Endodermal cell (in vitro differentiated cells): ENCODE measurements around the gene ARHGAP40. TPM values are rescaled to one million over a fixed set of nuclear protein-coding genes. Genes with fewer than 3 reads are reported as not detected.

ENCODE experiments used
- DNase-seq: peaks from one replicate; pipeline ENCODE4 v3.0.0-alpha.2; 2017
- H3K27ac ChIP-seq: 2 replicates; pipeline ENCODE4 v1.5.1; 2013; ENCODE audit warnings: mild to moderate bottlenecking, low read depth, low read length, moderate library complexity
- H3K27me3 ChIP-seq: 2 replicates; pipeline ENCODE4 v1.6.1; 2013; ENCODE audit warnings: mild to moderate bottlenecking, low read length, moderate library complexity; ENCODE audit not compliant: insufficient read depth, control insufficient read depth, poor library complexity, severe bottlenecking
- H3K36me3 ChIP-seq: 2 replicates; pipeline ENCODE4 v1.7.0; 2013; ENCODE audit warnings: mild to moderate bottlenecking, low read length, moderate library complexity; ENCODE audit not compliant: control insufficient read depth, insufficient read depth
- H3K4me1 ChIP-seq: one replicate; pipeline ENCODE4 v1.7.0; 2013; ENCODE audit warnings: low read length; ENCODE audit not compliant: control insufficient read depth, insufficient read depth
- H3K4me3 ChIP-seq: 2 replicates; pipeline ENCODE4 v1.5.1; 2013; ENCODE audit warnings: mild to moderate bottlenecking, low read length, moderate library complexity
- H3K9ac ChIP-seq: 2 replicates; pipeline ENCODE4 v1.6.1; 2013; ENCODE audit warnings: mild to moderate bottlenecking, low read length, moderate library complexity; ENCODE audit not compliant: poor library complexity, severe bottlenecking; ENCODE audit errors: extremely low read depth
- H3K9me3 ChIP-seq: 2 replicates; pipeline ENCODE4 v1.6.1; 2013; ENCODE audit warnings: mild to moderate bottlenecking, low read length, moderate library complexity; ENCODE audit not compliant: control insufficient read depth
- H3K27ac Mint-ChIP-seq: 2 replicates; pipeline ENCODE4 v1.8.0; 2020; ENCODE audit warnings: mixed read lengths
- H3K27me3 Mint-ChIP-seq: 2 replicates; pipeline ENCODE4 v1.8.0; 2021; ENCODE audit warnings: mild to moderate bottlenecking, mixed read lengths; ENCODE audit not compliant: insufficient read depth
- H3K36me3 Mint-ChIP-seq: 2 replicates; pipeline ENCODE4 v1.8.0; 2020; ENCODE audit warnings: low read depth, mixed read lengths
- H3K4me1 Mint-ChIP-seq: 2 replicates; pipeline ENCODE4 v1.8.0; 2020; ENCODE audit warnings: mixed read lengths
- H3K4me3 Mint-ChIP-seq: 2 replicates; pipeline ENCODE4 v1.8.0; 2020; ENCODE audit warnings: mild to moderate bottlenecking, moderate library complexity, mixed read lengths
- H3K9me3 Mint-ChIP-seq: 2 replicates; pipeline ENCODE4 v1.8.0; 2020; ENCODE audit warnings: mild to moderate bottlenecking, mixed read lengths
- CTCF ChIP-seq: fragments of 200-600 bp; sonication (generic); conservative IDR thresholded peaks from 2 replicates; pipeline ENCODE4 v1.5.0; 2021; ENCODE audit warnings: antibody characterized with exemption, mild to moderate bottlenecking
- WGBS, 2 experiments: methylation state at CpG; one replicate each; pipeline versions ENCODE4 v1.1.5 to v1.1.7; 2013; ENCODE audit warnings: missing lambda C conversion rate in 2 of 2, mixed read lengths in 1 of 2; ENCODE audit not compliant: insufficient coverage in 1 of 2, insufficient read length in 1 of 2; 5-methylcytosine and 5-hydroxymethylcytosine counted together
- total RNA-seq, 2 donors: library from RNA; stranded (reverse); fragmentation: NEBNext Ultra II Directional in 1 of 2; extraction: Animal tissue kit (Norgen Biotek cat#: 25700) in 1 of 2; gene quantifications; 2 replicates in 1 of 2; 3 replicates in 1 of 2; pipeline ENCODE4 v1.2.1, GENCODE V29; 2021

The ARHGAP40 gene
- total RNA-seq, 2 donors from 2014 or later, result 5.5 to 18.5 TPM

DNA sequence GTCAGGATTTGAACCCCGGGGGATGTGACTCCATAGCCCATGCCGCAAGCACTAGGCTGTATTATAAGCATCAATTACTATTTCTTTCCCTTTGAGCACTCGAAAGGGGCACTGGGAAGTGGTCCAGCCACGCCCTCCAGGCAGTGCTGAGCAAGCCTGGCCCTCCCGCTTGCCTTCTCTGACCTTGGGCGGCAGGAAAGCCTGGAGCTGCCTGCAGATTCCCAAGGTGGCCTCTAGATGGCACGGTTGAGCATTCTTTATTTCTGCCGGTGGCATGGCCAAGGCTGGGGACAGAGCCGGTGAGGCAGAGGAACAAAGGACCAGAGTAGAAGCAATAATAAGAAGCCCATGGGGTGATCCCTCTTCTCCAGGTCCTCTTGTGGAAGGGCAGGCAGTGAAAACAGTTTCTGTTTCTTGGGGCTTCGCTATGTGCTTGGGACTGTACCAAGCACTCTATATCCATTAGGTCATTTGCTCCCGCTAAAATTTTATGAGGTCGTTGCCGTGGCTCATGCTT is 32.0 kb downstream of the ARHGAP40 start:
- DNase-seq, result peak; percentile 95
- no peak overlapping the region for H3K27ac ChIP-seq
- H3K4me3 Mint-ChIP-seq, result no peak overlapping the region
- no peak overlapping the region for H3K27ac Mint-ChIP-seq
- no peak overlapping the region for H3K4me3 ChIP-seq
- H3K36me3 Mint-ChIP-seq, result peaks cover 57% of the 10 kb centered on the region
- peaks cover 14% of the 10 kb centered on the region for H3K4me1 Mint-ChIP-seq
- H3K9me3 ChIP-seq, result no peaks in the 10 kb centered on the region
- H3K4me1 ChIP-seq, result no peaks in the 10 kb centered on the region
- H3K36me3 ChIP-seq, result peaks cover 20% of the 10 kb centered on the region
- peaks cover 1% of the 10 kb centered on the region for H3K9me3 Mint-ChIP-seq
- H3K9ac ChIP-seq, result no peak overlapping the region
- H3K27me3 Mint-ChIP-seq, result no peaks in the 10 kb centered on the region
- H3K27me3 ChIP-seq, result no peaks in the 10 kb centered on the region
- 52 to 64% methylated on average over 9 to 13 of the region's 13 CpGs for WGBS, 2 experiments
- TF ChIP-seq CTCF, result peak; percentile 93

GRCh38 chr20:38635721-38636288 is 34.2 kb downstream of the ARHGAP40 start:
- no peak overlapping the region for H3K4me3 Mint-ChIP-seq
- no peaks in the 10 kb centered on the region for H3K27me3 Mint-ChIP-seq
- H3K27ac ChIP-seq, result no peak overlapping the region
- no peaks in the 10 kb centered on the region for H3K9me3 ChIP-seq
- no peak for DNase-seq
- H3K36me3 Mint-ChIP-seq, result peaks cover 55% of the 10 kb centered on the region
- H3K4me1 ChIP-seq, result no peaks in the 10 kb centered on the region
- H3K9me3 Mint-ChIP-seq, result peaks cover 1% of the 10 kb centered on the region
- 71 to 85% methylated on average over 2 to 3 of the region's 3 CpGs for WGBS, 2 experiments
- H3K9ac ChIP-seq, result no peak overlapping the region
- H3K4me3 ChIP-seq, result no peak overlapping the region
- H3K27me3 ChIP-seq, result no peaks in the 10 kb centered on the region
- H3K4me1 Mint-ChIP-seq, result peaks cover 4% of the 10 kb centered on the region
- no peak overlapping the region for H3K27ac Mint-ChIP-seq
- peaks cover 30% of the 10 kb centered on the region for H3K36me3 ChIP-seq
- no peak for TF ChIP-seq CTCF

DNA sequence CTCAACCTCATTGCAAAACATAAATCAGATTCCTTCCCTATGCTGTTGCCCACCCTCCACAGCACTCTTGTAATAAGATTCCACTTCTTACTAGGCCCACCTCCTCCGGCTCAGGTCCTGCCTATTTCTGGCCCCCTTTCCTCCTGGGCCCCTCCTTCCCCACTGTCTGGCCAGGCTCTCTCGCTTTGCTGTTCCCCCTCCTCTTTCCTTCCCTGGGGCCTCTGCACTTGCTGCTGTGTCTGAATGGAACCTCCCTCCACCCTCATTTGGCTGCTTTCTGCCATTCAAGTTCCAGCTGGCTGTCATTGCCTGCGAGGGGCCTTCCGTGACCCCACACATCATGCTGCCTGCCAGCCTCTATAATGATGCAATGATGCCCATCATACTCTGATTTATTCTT is 38.9 kb downstream of the ARHGAP40 start:
- H3K27ac Mint-ChIP-seq, result no peak overlapping the region

More for the DNA sequence above, 38.9 kb downstream of the ARHGAP40 start:
- DNase-seq, result no peak
- Mint-ChIP-seq H3K27me3 (peaks cover 11% of the 10 kb centered on the region), H3K9me3 (no peaks in the 10 kb centered on the region), H3K36me3 (peaks cover 52% of the 10 kb centered on the region), H3K4me3 (no peak overlapping the region), H3K4me1 (no peaks in the 10 kb centered on the region)
- Histone ChIP-seq H3K9ac (no peak overlapping the region), H3K9me3 (no peaks in the 10 kb centered on the region), H3K27me3 (peaks cover 6% of the 10 kb centered on the region), H3K4me3 (no peak overlapping the region), H3K36me3 (peaks cover 37% of the 10 kb centered on the region), H3K4me1 (no peaks in the 10 kb centered on the region), H3K27ac (no peak overlapping the region)
- no peak for TF ChIP-seq CTCF
- WGBS, 2 experiments, result 39 to 87% methylated on average over 2 to 4 of the region's 4 CpGs
